Limb (tissue), 2 donors: ENCODE data around the gene TRDMT1.
"Not testable (repeated sequence)": the region's sequence is repeated elsewhere in the genome, so short reads cannot be mapped to it uniquely, and the experiment has no call there.

Source experiments
- DNase-seq, 2 donors: peaks; one replicate each; pipeline ENCODE4 v3.0.0-alpha.2; 2016; ENCODE audit errors: extremely low spot score in 2 of 2

Gene TRDMT1

DNA sequence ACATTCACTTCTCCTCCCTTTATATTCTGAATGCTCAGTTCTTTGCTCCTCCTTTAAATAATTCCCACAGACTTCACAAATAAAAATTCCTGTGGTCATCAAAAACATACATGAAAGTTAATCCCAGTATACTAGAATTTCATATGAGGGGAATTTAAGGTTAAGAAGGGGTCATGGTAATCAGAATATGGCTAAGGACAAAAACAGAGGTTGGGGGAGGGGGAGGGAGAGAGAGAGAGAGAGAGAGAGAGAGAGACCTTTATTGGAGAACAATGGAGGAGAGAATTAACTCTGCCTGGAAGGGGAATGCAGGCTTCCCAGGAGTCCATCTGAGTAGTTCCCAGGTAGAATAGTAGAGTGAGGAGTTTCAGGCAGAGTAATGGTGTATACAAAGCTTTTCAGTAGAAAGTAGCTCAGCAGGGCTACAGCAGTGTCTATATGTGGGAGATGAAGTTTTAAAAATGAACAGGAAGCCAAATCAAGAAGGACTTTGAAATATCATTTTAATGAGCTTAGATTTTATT is 66.7 kb downstream of the TRDMT1 start:
- no peak for DNase-seq

GRCh38 chr10:17134282-17134681 is 67.2 kb downstream of the TRDMT1 start:
- DNase-seq = no peak

GRCh38 chr10:17129741-17130140 is 71.7 kb downstream of the TRDMT1 start, which contains the start of gene CUBN:
TSS of gene CUBN (minus strand) at chr10:17129811. CDS start at chr10:17129765, 46 bp downstream.
- no peak for DNase-seq

GRCh38 chr10:17128261-17128660 is 73.2 kb downstream of the TRDMT1 start:
- no peak for DNase-seq

- no peak for DNase-seq
Observed at GRCh38 chr10:17126327-17126726, 75.1 kb downstream of the TRDMT1 start.

- no peak for DNase-seq
Observed at GRCh38 chr10:17125206-17125893, 76.1 kb downstream of the TRDMT1 start.

- no peak for DNase-seq
Observed at GRCh38 chr10:17123961-17124360, 77.5 kb downstream of the TRDMT1 start.

GRCh38 chr10:17122726-17123661 is 78.5 kb downstream of the TRDMT1 start:
- DNase-seq = no peak

DNA sequence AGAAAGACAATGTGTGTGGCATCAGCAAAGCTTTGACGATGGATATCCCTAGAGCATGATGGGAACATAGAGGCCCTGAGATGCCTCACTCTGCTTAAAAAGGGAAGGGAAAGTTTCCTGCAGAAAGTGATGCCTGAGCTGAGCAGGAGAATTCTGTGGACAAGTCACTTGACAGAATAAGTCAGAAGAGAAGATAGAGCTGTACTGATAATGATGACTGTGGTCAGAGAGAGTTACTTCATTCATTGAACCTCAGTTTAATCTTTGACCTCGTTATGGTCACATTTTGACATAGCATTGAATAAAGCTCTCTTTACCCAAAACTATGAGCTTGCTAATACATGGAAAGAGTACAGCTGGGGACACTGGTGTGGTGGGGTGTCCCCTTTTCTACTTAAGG is 79.4 kb downstream of the TRDMT1 start:
- DNase-seq = no peak

GRCh38 chr10:17120694-17121093 is 80.8 kb downstream of the TRDMT1 start:
- no peak for DNase-seq

DNA sequence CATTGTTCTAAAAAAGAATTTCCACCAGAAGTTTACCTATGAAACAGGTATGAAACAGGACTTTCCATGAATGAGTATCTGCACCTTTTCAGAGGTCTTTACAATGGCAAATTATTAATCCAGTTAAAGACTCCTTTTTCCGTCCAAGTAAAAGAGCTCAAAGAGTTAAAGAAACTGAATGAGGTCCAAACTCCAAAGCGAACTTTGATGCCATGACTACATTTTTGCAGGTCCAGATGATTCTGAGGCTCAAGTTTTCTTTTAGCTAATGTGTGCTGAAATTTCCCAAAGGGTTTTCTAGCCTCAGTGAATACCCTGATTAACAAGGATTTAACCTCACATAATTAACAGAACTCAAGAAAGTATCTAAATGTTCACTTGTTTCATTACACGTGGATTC is 81.6 kb downstream of the TRDMT1 start:
- DNase-seq = no peak

DNA sequence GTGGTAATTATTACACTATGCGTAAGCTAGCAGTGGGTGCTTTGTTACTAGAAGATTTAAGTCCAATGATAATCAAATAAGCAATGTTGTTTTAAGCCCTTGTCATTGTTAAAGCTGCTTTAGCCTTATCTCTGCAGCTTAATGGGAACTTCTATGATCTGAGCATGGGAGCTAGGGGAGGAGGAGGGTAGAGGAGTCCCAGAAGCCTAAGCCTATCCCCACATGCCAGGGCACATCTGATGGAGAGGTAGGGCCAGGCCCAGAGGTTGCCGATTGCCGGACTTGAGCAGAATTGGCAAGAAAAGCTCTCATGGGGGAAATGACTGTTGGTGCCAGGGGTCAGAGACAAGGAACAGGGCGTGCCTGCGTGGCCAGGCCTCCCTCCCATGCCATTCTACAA is 85.3 kb downstream of the TRDMT1 start:
- no peak for DNase-seq

DNA sequence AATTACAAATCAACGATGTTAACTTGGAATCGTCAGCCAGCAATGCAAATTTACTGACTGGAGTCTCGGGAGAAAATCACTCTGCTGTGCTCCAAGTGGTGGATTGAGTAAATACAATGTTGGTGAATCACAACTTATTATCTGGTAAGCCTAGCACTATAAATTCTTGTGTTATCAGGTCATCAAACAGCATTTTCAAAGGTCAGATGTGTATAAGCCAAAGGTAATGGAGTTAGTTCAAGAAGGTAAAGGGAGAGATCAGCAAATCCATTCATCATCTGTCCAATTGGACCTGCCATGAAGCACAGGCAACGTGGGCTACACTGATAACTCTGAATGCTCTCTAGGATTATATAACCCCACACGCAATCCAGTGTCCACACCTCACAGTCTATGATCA is 85.8 kb downstream of the TRDMT1 start:
- no peak for DNase-seq

- DNase-seq = not testable (repeated sequence)
Observed at GRCh38 chr10:17114878-17115444, 86.5 kb downstream of the TRDMT1 start.

DNA sequence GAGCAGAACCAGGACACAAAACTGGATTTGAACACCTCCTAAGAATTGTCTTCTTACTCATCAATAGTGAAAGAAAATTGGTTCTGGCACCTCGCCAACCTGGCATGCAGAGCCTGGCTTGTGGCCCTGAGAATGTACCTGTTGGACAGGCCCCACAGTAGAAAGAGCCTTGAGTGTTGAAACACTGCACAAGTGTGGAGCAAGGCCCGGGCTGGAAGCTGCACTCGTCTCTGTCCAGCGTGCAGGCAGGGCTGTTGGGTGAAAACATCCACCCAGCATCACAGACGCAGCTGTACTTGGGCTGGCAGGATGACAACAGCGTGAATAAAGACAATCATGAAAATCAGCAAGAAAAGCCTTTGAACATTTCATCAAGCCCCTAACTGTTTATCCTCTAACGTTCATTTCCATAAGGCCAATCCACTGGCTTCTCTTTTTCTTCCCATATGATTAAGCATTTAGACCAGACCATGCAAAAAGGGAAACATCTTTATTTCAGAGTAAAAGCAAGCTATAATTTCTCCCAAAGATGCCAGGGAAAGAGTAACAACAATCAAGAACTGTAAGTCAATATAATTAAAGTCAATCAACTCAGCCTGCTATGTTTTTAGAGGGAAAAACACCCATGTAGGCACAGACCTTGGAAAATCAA is 87.5 kb downstream of the TRDMT1 start:
- no peak for DNase-seq

DNA sequence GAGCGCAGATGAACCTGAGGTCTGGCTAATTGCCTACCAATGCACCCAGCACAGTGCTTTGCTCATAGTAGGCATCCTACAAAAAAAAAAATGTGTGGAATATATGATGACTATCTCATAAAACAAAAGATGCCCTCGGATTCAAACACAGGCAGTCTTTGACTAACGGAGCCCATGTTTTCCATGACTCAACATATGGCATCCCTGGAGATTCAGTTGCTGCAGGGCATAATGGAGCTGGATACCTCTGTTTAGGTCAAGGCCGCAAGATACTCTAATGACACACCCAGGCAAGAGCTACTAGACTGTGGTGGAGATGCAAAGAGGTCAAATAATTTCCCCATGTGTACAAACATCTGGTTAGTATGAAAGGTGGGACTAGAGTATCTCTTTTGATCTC is 88.1 kb downstream of the TRDMT1 start:
- no peak for DNase-seq

DNA sequence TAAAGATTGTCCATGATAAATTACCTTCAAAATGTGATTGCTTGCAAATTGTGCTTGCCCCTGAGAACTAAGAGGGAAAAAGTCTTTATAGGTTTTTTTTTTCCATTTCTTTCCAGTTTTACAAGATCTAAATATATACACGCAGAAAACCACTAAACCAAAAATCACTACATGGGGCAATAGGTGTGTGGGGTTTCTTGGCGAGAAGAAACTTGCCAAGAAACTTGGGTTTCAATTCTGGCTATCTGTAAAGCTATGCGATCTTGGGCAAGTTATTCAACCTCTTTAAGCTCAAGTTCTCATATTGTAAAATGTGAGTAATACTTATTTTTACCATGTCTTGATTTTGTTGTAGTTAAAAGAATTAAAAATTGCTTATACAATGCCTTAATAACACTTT is 88.9 kb downstream of the TRDMT1 start:
- no peak for DNase-seq

GRCh38 chr10:17109475-17110207 is 91.8 kb downstream of the TRDMT1 start:
- DNase-seq = no peak

DNA sequence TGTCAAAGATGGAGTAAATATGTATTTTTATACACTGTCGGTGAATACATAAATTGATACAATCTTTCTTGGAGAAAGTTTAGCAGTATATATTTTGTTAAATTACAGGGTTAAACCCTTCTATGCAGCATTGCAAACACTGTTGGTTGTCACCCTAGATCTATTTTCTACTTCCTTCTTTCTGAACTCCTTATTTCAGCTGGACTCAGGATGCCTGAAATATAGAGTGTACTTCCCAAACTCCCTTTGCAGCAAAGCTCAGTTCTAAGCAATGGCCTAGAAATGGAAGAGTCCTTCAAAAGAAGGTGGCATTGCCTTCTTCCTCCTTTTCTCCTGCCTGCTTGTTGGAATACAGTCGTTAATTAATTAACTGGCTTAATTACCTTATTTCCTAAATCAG is 92.4 kb downstream of the TRDMT1 start:
- DNase-seq = no peak

- no peak for DNase-seq
Observed at GRCh38 chr10:17106991-17107390, 94.5 kb downstream of the TRDMT1 start.

DNA sequence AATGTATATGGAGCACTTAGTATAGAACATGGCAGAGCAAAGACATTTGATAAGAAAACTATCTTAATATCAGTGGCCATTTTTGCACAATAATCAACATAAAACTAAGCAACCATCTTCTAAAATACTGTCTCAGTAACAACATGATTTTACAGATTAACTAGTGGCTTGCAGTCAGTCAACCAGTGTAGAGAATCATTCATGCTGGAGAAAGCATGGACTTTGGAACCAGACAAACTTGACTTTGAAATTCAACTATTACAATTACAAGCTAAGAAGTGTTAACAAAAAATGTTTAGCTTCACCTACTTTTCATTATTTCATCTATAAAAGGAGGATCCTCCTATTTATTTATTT is 99.6 kb downstream of the TRDMT1 start:
- no peak for DNase-seq
